HepG2 (cell line): ENCODE results near the gene AIF1. TPM values are rescaled to one million over a fixed set of nuclear protein-coding genes. Genes with fewer than 3 reads are reported as not detected.

Experiments used
- CBX5 ChIP-seq: sonication (generic); formaldehyde crosslinking; IDR thresholded peaks from 2 replicates; pipeline ENCODE4 v1.4.0; 2020; ENCODE audit warnings: missing genetic modification reagents, borderline replicate concordance
- KMT2A ChIP-seq: sonication (generic); formaldehyde crosslinking; IDR thresholded peaks from 2 replicates; pipeline ENCODE4 v1.4.0; 2020; ENCODE audit warnings: missing genetic modification reagents
- NFE2 ChIP-seq: sonication (generic); formaldehyde crosslinking; IDR thresholded peaks from 2 replicates; pipeline ENCODE4 v1.4.0; 2020; ENCODE audit warnings: missing genetic modification reagents
- ZFP90 ChIP-seq: sonication (generic); formaldehyde crosslinking; IDR thresholded peaks from 2 replicates; pipeline ENCODE4 v1.8.0; 2022; ENCODE audit warnings: missing genetic modification reagents, mild to moderate bottlenecking, inconsistent platforms, borderline replicate concordance
- ZNF598 ChIP-seq: sonication (generic); formaldehyde crosslinking; IDR thresholded peaks from 2 replicates; pipeline ENCODE4 v1.5.1; 2020; ENCODE audit warnings: mild to moderate bottlenecking, missing genetic modification reagents, borderline replicate concordance
- ZNF652 ChIP-seq: IDR thresholded peaks from 2 replicates; pipeline ENCODE4 v1.6.1; 2016; ENCODE audit warnings: low read depth, borderline replicate concordance
- ZNF800 ChIP-seq: sonication (generic); formaldehyde crosslinking; IDR thresholded peaks from 2 replicates; pipeline ENCODE4 v1.4.0; 2020; ENCODE audit warnings: missing genetic modification reagents
- polyA plus RNA-seq, 8 experiments: library from polyadenylated mRNA; depleted of rRNA in 3 of 8; stranded (reverse) in 7 of 8; unstranded in 1 of 8; fragments of >200 nt; fragmentation: Illumina TruSeq in 4 of 8; extraction: Trizol in 4 of 8; gene quantifications; 2 replicates each; pipeline versions ENCODE4 v1.2.1 to v1.2.3, GENCODE V29; 2011 to 2016; ENCODE audit warnings: low read depth in 4 of 8, missing spikeins in 1 of 8, mixed read lengths in 1 of 8; ENCODE audit not compliant: insufficient read depth in 1 of 8
- total RNA-seq, 5 experiments: library from RNA; depleted of rRNA; stranded (reverse); fragments of >200 nt; fragmentation: Illumina TruSeq; extraction: Trizol; gene quantifications; 2 replicates each; pipeline ENCODE4 v1.2.3, GENCODE V29; 2016; ENCODE audit warnings: low read depth in 1 of 5
- TF ChIP-seq, protein P1 (sequence below): sonication (generic); formaldehyde crosslinking; IDR thresholded peaks from 2 replicates; pipeline ENCODE4 v1.4.0; 2020; ENCODE audit warnings: mild to moderate bottlenecking, missing genetic modification reagents
- TF ChIP-seq, protein P2 (sequence below): sonication (generic); formaldehyde crosslinking; IDR thresholded peaks from 2 replicates; pipeline ENCODE4 v1.4.0; 2020; ENCODE audit warnings: missing genetic modification reagents, borderline replicate concordance

Gene AIF1
- total and polyA plus RNA-seq, 2 of the 13 experiments (the other 11 are each of a cell fraction or from before 2014, with no cell fraction given): 1.5 TPM; not detected in 1

DNA sequence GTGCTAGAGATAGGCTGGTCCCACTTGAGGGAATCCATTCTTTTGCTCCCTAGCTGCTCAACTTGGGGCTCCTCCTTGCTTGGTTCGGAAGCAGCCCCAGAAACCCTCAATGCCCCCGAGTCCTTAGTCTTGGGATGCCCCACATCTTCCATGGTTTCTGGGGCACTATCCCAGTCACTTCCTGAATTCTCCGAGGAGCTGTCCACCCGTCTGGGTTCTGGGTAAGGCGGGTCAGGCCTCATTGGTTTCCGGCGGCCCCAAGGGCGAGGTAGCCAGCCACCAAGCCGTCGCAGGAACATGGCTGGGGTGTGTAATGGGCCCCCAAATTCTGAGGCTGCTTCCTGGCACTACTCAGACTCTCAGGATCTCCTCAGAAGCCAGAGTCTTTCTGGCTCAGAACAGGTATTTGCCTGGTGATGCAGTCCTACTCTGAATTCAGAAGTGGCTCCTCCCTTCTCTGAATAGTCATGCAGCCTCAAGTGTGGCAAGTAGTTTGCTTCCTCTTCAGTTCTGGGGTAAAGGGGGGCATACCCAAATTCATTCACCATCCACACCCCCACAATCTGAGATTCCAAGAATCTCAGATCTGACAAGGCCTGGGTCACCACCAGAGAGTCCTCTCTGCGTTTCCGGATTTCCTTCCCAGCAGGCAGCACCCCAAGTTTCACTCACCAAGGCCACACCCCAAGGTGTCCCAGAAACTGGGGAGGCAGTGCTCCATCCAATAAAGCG is 44.8 kb downstream of the AIF1 start (continued):
- TF ChIP-seq, protein P1, sequence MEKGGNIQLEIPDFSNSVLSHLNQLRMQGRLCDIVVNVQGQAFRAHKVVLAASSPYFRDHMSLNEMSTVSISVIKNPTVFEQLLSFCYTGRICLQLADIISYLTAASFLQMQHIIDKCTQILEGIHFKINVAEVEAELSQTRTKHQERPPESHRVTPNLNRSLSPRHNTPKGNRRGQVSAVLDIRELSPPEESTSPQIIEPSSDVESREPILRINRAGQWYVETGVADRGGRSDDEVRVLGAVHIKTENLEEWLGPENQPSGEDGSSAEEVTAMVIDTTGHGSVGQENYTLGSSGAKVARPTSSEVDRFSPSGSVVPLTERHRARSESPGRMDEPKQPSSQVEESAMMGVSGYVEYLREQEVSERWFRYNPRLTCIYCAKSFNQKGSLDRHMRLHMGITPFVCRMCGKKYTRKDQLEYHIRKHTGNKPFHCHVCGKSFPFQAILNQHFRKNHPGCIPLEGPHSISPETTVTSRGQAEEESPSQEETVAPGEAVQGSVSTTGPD (CRISPR knock-in tag): no peak
- TF ChIP-seq ZFP90 (CRISPR knock-in tag) (0 out of 2 replicates have a peak, but pooled peaks have one; percentile 10), ZNF800 (CRISPR knock-in tag) (no peak), ZNF652 (no peak), CBX5 (CRISPR knock-in tag) (no peak), KMT2A (no peak), NFE2 (no peak), ZNF598 (CRISPR knock-in tag) (no peak)
- TF ChIP-seq, protein P2, sequence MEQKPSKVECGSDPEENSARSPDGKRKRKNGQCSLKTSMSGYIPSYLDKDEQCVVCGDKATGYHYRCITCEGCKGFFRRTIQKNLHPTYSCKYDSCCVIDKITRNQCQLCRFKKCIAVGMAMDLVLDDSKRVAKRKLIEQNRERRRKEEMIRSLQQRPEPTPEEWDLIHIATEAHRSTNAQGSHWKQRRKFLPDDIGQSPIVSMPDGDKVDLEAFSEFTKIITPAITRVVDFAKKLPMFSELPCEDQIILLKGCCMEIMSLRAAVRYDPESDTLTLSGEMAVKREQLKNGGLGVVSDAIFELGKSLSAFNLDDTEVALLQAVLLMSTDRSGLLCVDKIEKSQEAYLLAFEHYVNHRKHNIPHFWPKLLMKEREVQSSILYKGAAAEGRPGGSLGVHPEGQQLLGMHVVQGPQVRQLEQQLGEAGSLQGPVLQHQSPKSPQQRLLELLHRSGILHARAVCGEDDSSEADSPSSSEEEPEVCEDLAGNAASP (CRISPR knock-in tag): no peak
